Mucosa of descending colon (tissue), 3 donors: ENCODE results near the gene LRRC4. TPM values are rescaled to one million over a fixed set of nuclear protein-coding genes. Genes with fewer than 3 reads are reported as not detected.

ENCODE experiments used
- ATAC-seq: fragments of 200-7000 bp; cut with Tn5 transposase; one replicate; pipeline ENCODE4 v1.9.1; 2020; ENCODE audit warnings: mild to moderate bottlenecking, moderate library complexity
- DNase-seq, 3 donors: peaks; one replicate each; pipeline ENCODE4 v3.0.0-alpha.2; 2020
- H3K36me3 ChIP-seq: fragments of 200-600 bp; one replicate; pipeline ENCODE4 v1.8.0; 2021; ENCODE audit warnings: low read depth, mild to moderate bottlenecking
- H3K4me1 ChIP-seq: fragments of 200-600 bp; one replicate; pipeline ENCODE4 v1.8.0; 2021; ENCODE audit warnings: low read depth, mild to moderate bottlenecking
- H3K4me3 ChIP-seq: fragments of 200-600 bp; one replicate; pipeline ENCODE4 v1.8.0; 2021; ENCODE audit warnings: mild to moderate bottlenecking
- H3K9me3 ChIP-seq: fragments of 200-600 bp; one replicate; pipeline ENCODE4 v1.8.0; 2021; ENCODE audit warnings: mild to moderate bottlenecking
- CTCF ChIP-seq: fragments of 200-600 bp; IDR thresholded peaks from one replicate; pipeline ENCODE4 v1.8.0; 2022; ENCODE audit warnings: antibody characterized with exemption, mild to moderate bottlenecking
- intact Hi-C, 2 donors: fragments of 100-400 bp; cut with DNase I in 1 of 2; cut with micrococcal nuclease in 1 of 2; formaldehyde crosslinking; loops; one replicate each; pipeline versions ENCODE4 v1.11.0 to v1.11.1; 2022; cut with DNase I, micrococcal nuclease
- total RNA-seq, 3 donors: library from RNA; stranded (reverse); fragmentation: NEBNext Ultra II Directional in 2 of 3; extraction: Animal tissue kit (Norgen Biotek cat#: 25700) in 2 of 3; gene quantifications; one replicate each; pipeline versions ENCODE4 v1.2.1 to v1.2.4, GENCODE V29; 2021 to 2023
- donor health status: DM: no; HTN: no; CAD: no; lungs with moderate emphysema.
- donor health status: DM: no; HTN: no; CAD: no.
- donor health status: DM: no; HTN: yes; CAD: no.

LRRC4 gene
- total RNA-seq, 3 donors from 2014 or later = 0.26 to 7.6 (median 1.1) TPM

GRCh38 chr7:128010391-128011127, 20.7 kb downstream of the LRRC4 start:
- H3K4me1 ChIP-seq = no peaks in the 10 kb centered on the region
- H3K4me3 ChIP-seq = no peak overlapping the region
- peak; percentile 47 for ATAC-seq
- no peaks in the 10 kb centered on the region for H3K9me3 ChIP-seq
- no peak for DNase-seq
- intact Hi-C loops = no loop called here
- no peaks in the 10 kb centered on the region for H3K36me3 ChIP-seq
- TF ChIP-seq CTCF = no peak

- no peaks in the 10 kb centered on the region for H3K9me3 ChIP-seq
- H3K4me1 ChIP-seq = no peaks in the 10 kb centered on the region
- DNase-seq = no peak
- intact Hi-C loops = no loop called here
- H3K4me3 ChIP-seq = no peak overlapping the region
- no peak for TF ChIP-seq CTCF
- H3K36me3 ChIP-seq = no peaks in the 10 kb centered on the region
- no peak for ATAC-seq
Observed at GRCh38 chr7:128008744-128009143, 22.5 kb downstream of the LRRC4 start.

GRCh38 chr7:128008141-128008540, 23.1 kb downstream of the LRRC4 start:
- no peaks in the 10 kb centered on the region for H3K36me3 ChIP-seq
- ATAC-seq = no peak
- no peaks in the 10 kb centered on the region for H3K4me1 ChIP-seq
- no peak for TF ChIP-seq CTCF
- H3K4me3 ChIP-seq = no peak overlapping the region
- no peaks in the 10 kb centered on the region for H3K9me3 ChIP-seq
- intact Hi-C loops = no loop called here
- DNase-seq = no peak

- no peaks in the 10 kb centered on the region for H3K36me3 ChIP-seq
- intact Hi-C loops = no loop called here
Observed at GRCh38 chr7:128007303-128007680, 23.9 kb downstream of the LRRC4 start.

GRCh38 chr7:128006550-128007302, 24.5 kb downstream of the LRRC4 start:
- intact Hi-C loops = no loop called here
- Histone ChIP-seq H3K4me1 (no peaks in the 10 kb centered on the region), H3K36me3 (no peaks in the 10 kb centered on the region), H3K4me3 (no peak overlapping the region), H3K9me3 (no peaks in the 10 kb centered on the region)
- DNase-seq (no peak), ATAC-seq (no peak)
- no peak for TF ChIP-seq CTCF

More at GRCh38 chr7:128007303-128007680, 23.9 kb downstream of the LRRC4 start:
- ATAC-seq (no peak), DNase-seq (no peak)
- no peak overlapping the region for H3K4me3 ChIP-seq
- TF ChIP-seq CTCF = no peak
- H3K9me3 ChIP-seq = no peaks in the 10 kb centered on the region
- no peaks in the 10 kb centered on the region for H3K4me1 ChIP-seq
